GM10266 (cell line): ENCODE data around the gene TTC21A.
"Not testable (repeated sequence)": the region's sequence is repeated elsewhere in the genome, so short reads cannot be mapped to it uniquely, and the experiment has no call there.

Source experiments
- DNase-seq: peaks from one replicate; pipeline ENCODE4 v3.0.0; 2012; ENCODE audit errors: extremely low spot score
- CTCF ChIP-seq: IDR thresholded peaks from 2 replicates; pipeline ENCODE4 v1.5.1; 2012; ENCODE audit warnings: mild to moderate bottlenecking, low read depth; ENCODE audit not compliant: control insufficient read depth, insufficient read depth; ENCODE audit errors: missing control alignments

Gene TTC21A

GRCh38 chr3:39166134-39166710 is 58.7 kb downstream of the TTC21A start:
- DNase-seq, result no peak
- peak; percentile 14 for TF ChIP-seq CTCF

GRCh38 chr3:39166932-39167532 is 59.6 kb downstream of the TTC21A start:
- no peak for DNase-seq
- TF ChIP-seq CTCF, result no peak

GRCh38 chr3:39168156-39168780 is 60.8 kb downstream of the TTC21A start:
- no peak for TF ChIP-seq CTCF
- no peak for DNase-seq

GRCh38 chr3:39169712-39170111 is 62.2 kb downstream of the TTC21A start:
- DNase-seq, result no peak
- no peak for TF ChIP-seq CTCF

- DNase-seq, result no peak
- no peak for TF ChIP-seq CTCF
Observed at GRCh38 chr3:39170461-39170860, 63.0 kb downstream of the TTC21A start.

- not testable (repeated sequence) for DNase-seq
Observed at GRCh38 chr3:39170877-39171276, 63.4 kb downstream of the TTC21A start.

GRCh38 chr3:39171860-39172259 is 64.4 kb downstream of the TTC21A start:
- no peak for TF ChIP-seq CTCF
- DNase-seq, result no peak
